Esophagus squamous epithelium (tissue), 5 donors: ENCODE results near the gene P4HB. TPM values are rescaled to one million over a fixed set of nuclear protein-coding genes. Genes with fewer than 3 reads are reported as not detected.

Source experiments
- DNase-seq: peaks from one replicate; lab custom pipeline; 2025; lab: John Stamatoyannopoulos, UW
- H3K27ac ChIP-seq, 4 donors: fragments of 200-600 bp; sonication (generic); one replicate each; pipeline ENCODE4 v1.5.1; 2016 to 2019; ENCODE audit warnings: mild to moderate bottlenecking in 1 of 4
- H3K27me3 ChIP-seq, 4 donors: fragments of 200-600 bp; sonication (generic); 1 replicate in 3 of 4; 2 replicates in 1 of 4; pipeline versions ENCODE4 v1.5.1 to v1.6.0; 2017 to 2021; ENCODE audit warnings: antibody characterized with exemption in 1 of 4
- H3K36me3 ChIP-seq, 3 donors: fragments of 200-600 bp; sonication (generic); one replicate each; pipeline ENCODE4 v1.5.1; 2016 to 2019
- H3K4me1 ChIP-seq, 3 donors: fragments of 200-600 bp; sonication (generic); one replicate each; pipeline ENCODE4 v1.5.1; 2017 to 2019
- H3K4me3 ChIP-seq, 4 donors: fragments of 200-600 bp; sonication (generic); 1 replicate in 3 of 4; 2 replicates in 1 of 4; pipeline ENCODE4 v1.5.1; 2016 to 2019; ENCODE audit warnings: mild to moderate bottlenecking in 2 of 4, moderate library complexity in 1 of 4
- H3K9me3 ChIP-seq, 3 donors: fragments of 200-600 bp; sonication (generic); one replicate each; pipeline ENCODE4 v1.5.1; 2016 to 2019
- POLR2A ChIP-seq, 4 donors: fragments of 450-650 bp; IDR thresholded peaks; one replicate each; pipeline ENCODE4 v1.6.1; 2017; ENCODE audit warnings: antibody characterized with exemption in 4 of 4, mild to moderate bottlenecking in 4 of 4, moderate library complexity in 3 of 4
- whole genome bisulfite sequencing, 2 donors: methylation state at CpG; one replicate each; pipeline ENCODE4 v1.1.5; 2018; 5-methylcytosine and 5-hydroxymethylcytosine counted together
- intact Hi-C: fragments of 100-400 bp; cut with DNase I; formaldehyde crosslinking; loops from one replicate; pipeline ENCODE4 v1.15.0; 2022
- total RNA-seq, 4 donors: library from RNA; depleted of rRNA; stranded (reverse); fragments of >200 nt; gene quantifications; one replicate each; pipeline ENCODE4 v1.1.0, GENCODE V29; 2016
- TF ChIP-seq, protein P1 (sequence below), 6 experiments: fragments of 450-650 bp in 4 of 6; fragments of 200-600 bp in 2 of 6; sonication (generic) in 2 of 6; IDR thresholded peaks; one replicate each; pipeline ENCODE4 v1.5.1; 2016 to 2019; ENCODE audit warnings: antibody characterized with exemption in 6 of 6, mild to moderate bottlenecking in 4 of 6, moderate library complexity in 4 of 6
- donor health status: DM: yes; HTN: yes; CAD: no.

The P4HB gene
- total RNA-seq, 4 donors from 2014 or later: 459 to 2,191 (median 1,569) TPM

DNA sequence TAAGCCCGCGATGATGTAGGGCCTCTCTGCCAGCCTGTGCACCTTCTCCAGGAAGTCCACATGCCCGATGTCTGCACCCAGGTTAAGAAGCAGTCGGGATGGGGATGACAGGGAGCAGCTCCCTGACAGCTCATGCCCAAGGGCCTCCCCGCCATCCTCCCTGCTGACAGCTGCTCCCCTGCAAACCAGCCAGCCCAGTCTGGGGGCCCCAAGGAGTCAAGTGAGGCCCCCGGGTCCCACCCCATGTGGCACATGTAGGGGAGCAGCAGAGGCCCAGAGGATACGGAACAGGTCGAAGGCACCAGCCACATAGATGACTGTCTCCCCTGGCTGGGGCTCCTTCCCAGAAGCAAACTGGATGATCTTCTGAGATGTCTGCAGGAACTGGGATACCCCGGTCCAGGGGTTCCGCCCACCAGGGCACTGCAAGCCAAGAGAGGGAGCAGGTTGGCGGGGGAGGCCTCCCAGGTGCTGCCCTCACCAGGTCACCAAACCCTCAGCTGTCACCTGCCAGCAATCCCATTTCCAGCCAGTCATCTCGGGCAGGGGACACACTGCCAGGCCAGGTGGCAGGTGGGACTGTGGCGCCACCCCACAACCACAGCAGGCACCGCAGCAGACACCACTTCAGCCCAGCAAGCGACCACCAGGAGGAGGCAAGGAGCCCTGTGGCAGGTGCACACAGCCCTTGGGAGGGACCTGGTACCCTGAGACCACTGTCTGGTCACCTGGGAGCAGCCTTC is 46.3 kb upstream of the P4HB start:
- intact Hi-C loops: no loop called here
- Histone ChIP-seq H3K4me1 (peaks cover 17 to 40% (median 25%) of the 10 kb centered on the region in 3 donors), H3K27me3 (peaks cover 0 to 18% (median 0%) of the 10 kb centered on the region in 4 donors), H3K27ac (no peak overlapping the region), H3K9me3 (no peaks in the 10 kb centered on the region), H3K36me3 (peaks cover 0 to 68% (median 11%) of the 10 kb centered on the region in 3 donors), H3K4me3 (no peak overlapping the region)
- no peak for DNase-seq
- WGBS, 2 donors: 90% methylated on average over 5 of the region's 15 CpGs; no CpG with 5 or more reads in 1 of the 2 donors
- TF ChIP-seq, protein P1, sequence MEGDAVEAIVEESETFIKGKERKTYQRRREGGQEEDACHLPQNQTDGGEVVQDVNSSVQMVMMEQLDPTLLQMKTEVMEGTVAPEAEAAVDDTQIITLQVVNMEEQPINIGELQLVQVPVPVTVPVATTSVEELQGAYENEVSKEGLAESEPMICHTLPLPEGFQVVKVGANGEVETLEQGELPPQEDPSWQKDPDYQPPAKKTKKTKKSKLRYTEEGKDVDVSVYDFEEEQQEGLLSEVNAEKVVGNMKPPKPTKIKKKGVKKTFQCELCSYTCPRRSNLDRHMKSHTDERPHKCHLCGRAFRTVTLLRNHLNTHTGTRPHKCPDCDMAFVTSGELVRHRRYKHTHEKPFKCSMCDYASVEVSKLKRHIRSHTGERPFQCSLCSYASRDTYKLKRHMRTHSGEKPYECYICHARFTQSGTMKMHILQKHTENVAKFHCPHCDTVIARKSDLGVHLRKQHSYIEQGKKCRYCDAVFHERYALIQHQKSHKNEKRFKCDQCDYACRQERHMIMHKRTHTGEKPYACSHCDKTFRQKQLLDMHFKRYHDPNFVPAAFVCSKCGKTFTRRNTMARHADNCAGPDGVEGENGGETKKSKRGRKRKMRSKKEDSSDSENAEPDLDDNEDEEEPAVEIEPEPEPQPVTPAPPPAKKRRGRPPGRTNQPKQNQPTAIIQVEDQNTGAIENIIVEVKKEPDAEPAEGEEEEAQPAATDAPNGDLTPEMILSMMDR (IDR thresholded peaks at IDR 0.05): peak in 1 of 6 experiments; percentile 14
- TF ChIP-seq POLR2A (IDR thresholded peaks at IDR 0.05): no peak

DNA sequence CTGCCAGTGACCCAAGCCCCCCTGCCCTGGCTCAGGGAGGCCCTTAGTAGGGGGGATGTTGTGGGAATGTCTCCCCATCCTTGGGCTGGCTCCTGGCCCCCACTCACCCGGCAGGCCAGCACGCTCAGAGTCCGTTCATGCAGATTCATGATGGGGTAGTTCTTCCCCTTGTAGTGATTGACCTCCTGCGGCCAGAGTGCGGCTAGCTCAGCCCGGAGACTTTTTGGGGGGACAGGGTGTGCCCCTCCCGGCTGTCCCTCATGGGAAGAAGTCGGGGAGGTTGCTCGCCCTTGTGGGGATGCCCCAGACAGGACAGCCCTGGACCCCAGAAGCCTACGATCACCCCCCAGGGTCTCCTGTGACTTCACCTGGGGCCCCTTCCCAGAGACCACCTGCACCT is 45.7 kb upstream of the P4HB start:
- 70% methylated on average over 2 of the region's 10 CpGs; no CpG with 5 or more reads in 1 of the 2 donors for WGBS, 2 donors
- Histone ChIP-seq H3K27ac (no peak overlapping the region), H3K36me3 (peaks cover 0 to 68% (median 11%) of the 10 kb centered on the region in 3 donors), H3K27me3 (peaks cover 0 to 20% (median 0%) of the 10 kb centered on the region in 4 donors), H3K4me3 (no peak overlapping the region), H3K9me3 (no peaks in the 10 kb centered on the region), H3K4me1 (peaks cover 18 to 40% (median 24%) of the 10 kb centered on the region in 3 donors)
- intact Hi-C loops: no loop called here
- TF ChIP-seq POLR2A (IDR thresholded peaks at IDR 0.05): no peak
- TF ChIP-seq, protein P1 (IDR thresholded peaks at IDR 0.05): no peak
- DNase-seq: no peak

DNA sequence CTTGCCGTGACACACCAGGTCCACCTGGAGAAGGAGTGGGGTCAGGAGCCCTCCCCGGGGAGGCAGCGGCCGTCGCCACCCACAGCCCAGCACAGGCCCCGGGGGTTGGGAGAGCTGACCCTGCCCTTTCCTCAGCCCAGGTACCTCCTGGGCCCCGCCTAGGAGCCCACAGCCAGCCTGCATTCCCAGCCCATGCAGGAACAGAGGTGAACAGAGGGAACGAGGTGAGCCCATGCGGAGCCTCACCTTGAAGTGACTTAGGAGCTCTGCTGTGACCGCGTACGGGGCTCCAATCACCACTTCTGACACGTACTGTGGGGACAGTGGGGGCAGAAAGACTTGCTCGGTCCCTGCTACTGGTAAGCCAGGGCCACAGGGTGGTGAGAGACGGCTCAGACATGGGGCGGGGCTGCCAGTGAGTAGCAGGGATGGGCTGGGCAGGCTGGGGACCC is 45.1 kb upstream of the P4HB start:
- H3K4me1 ChIP-seq: peaks cover 17 to 38% (median 19%) of the 10 kb centered on the region in 3 donors
- no peak overlapping the region for H3K27ac ChIP-seq
- H3K9me3 ChIP-seq: no peaks in the 10 kb centered on the region
- no peak overlapping the region for H3K4me3 ChIP-seq
- H3K36me3 ChIP-seq: peaks cover 0 to 70% (median 11%) of the 10 kb centered on the region in 3 donors
- H3K27me3 ChIP-seq: peaks cover 0 to 20% (median 0%) of the 10 kb centered on the region in 4 donors
- intact Hi-C loops: no loop called here
- no peak for TF ChIP-seq POLR2A (IDR thresholded peaks at IDR 0.05)
- TF ChIP-seq, protein P1 (IDR thresholded peaks at IDR 0.05): no peak
- 88 to 92% methylated on average over 4 to 15 of the region's 16 CpGs for WGBS, 2 donors
- no peak for DNase-seq

DNA sequence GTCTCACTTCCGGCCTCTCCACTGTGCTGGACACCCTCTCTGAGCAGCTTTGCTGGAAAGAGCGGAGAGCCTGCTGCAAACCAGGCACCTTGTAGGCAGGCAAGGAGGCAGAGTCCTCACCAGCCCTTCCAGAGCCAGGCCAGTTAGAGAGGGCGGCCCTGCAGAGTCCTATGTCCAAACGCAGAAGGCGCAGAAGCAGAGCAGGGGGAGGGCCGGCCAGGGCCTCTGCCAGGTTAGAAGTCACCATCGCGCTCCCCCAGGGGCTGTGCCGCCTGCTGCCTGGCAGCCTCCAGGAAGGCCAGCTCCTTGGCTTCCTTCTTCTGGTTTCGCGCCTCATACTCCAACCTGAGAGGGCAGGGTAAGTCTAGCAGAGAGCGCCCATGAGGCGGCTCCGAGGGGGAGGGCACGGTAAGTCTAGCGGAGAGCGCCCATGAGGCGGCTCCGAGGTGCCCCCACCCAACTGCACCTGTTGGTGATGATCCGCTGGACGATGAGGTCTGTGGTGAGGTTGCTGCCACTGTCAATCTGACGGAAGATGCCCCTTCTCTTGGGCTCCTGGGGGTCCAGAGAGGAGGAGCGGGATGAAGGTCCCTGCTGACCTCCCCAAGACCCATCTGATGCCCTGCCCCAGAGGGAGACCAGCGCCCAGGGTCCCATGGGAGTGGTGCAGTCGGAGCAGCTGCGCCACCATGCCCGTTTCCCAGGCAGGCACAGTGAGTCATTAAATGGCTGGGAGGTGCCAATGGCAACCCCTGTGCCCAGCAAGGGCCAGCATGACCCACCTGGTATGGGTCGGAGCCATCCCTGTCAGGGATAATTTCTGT is 44.5 kb upstream of the P4HB start:
- peaks cover 3 to 77% (median 11%) of the 10 kb centered on the region in 3 donors for H3K36me3 ChIP-seq
- TF ChIP-seq, protein P1 (IDR thresholded peaks at IDR 0.05): no peak
- TF ChIP-seq POLR2A (IDR thresholded peaks at IDR 0.05): no peak
- DNase-seq: no peak
- no peak overlapping the region for H3K4me3 ChIP-seq
- 80 to 88% methylated on average over 1 to 6 of the region's 28 CpGs for WGBS, 2 donors
- no peaks in the 10 kb centered on the region for H3K9me3 ChIP-seq
- intact Hi-C loops: no loop called here
- no peak overlapping the region for H3K27ac ChIP-seq
- H3K27me3 ChIP-seq: peaks cover 0 to 20% (median 0%) of the 10 kb centered on the region in 4 donors
- H3K4me1 ChIP-seq: peaks cover 11 to 38% (median 13%) of the 10 kb centered on the region in 3 donors
